OCI-M1 (cell line): ENCODE data around the gene IDH2.
A peak's percentile ranks its signal among the peaks of the same experiment; 100 is the strongest.

ENCODE experiments used
- DNase-seq: peaks from one replicate; lab custom pipeline; 2025; lab: John Stamatoyannopoulos, UW

IDH2 gene

GRCh38 chr15:90063770-90064247 lies 38.5 kb downstream of the IDH2 start:
- DNase-seq = peak; percentile 12

GRCh38 chr15:90062973-90063769 lies 39.1 kb downstream of the IDH2 start:
- DNase-seq = no peak

GRCh38 chr15:90062462-90062932 lies 39.8 kb downstream of the IDH2 start:
- no peak for DNase-seq

GRCh38 chr15:90062023-90062442 lies 40.2 kb downstream of the IDH2 start:
- peak; percentile 58 for DNase-seq

- no peak for DNase-seq
These were observed 41.5 kb downstream of the IDH2 start for GRCh38 chr15:90060797-90061196.

GRCh38 chr15:90059208-90059985 lies 42.9 kb downstream of the IDH2 start:
- peak; percentile 96 for DNase-seq

- DNase-seq = peak; percentile 3
These were observed 43.5 kb downstream of the IDH2 start for GRCh38 chr15:90058775-90059174.

GRCh38 chr15:90058308-90058707 lies 44.0 kb downstream of the IDH2 start:
- no peak for DNase-seq

- no peak for DNase-seq
These were observed 45.7 kb downstream of the IDH2 start for GRCh38 chr15:90056529-90056928.

- DNase-seq = no peak
These were observed 47.1 kb downstream of the IDH2 start for GRCh38 chr15:90055182-90055581.

- no peak for DNase-seq
These were observed 47.6 kb downstream of the IDH2 start for GRCh38 chr15:90054618-90055097.

- no peak for DNase-seq
These were observed 48.4 kb downstream of the IDH2 start for GRCh38 chr15:90053685-90054466.

GRCh38 chr15:90051874-90052273 lies 50.4 kb downstream of the IDH2 start:
- no peak for DNase-seq

- no peak for DNase-seq
These were observed 52.3 kb downstream of the IDH2 start for GRCh38 chr15:90049666-90050604.

- DNase-seq = no peak
These were observed 53.2 kb downstream of the IDH2 start for GRCh38 chr15:90049030-90049429.

GRCh38 chr15:90047956-90048575 lies 54.2 kb downstream of the IDH2 start:
- no peak for DNase-seq

- DNase-seq = no peak
These were observed 55.3 kb downstream of the IDH2 start for GRCh38 chr15:90046911-90047392.

GRCh38 chr15:90046289-90046688 lies 56.0 kb downstream of the IDH2 start:
- DNase-seq = no peak

GRCh38 chr15:90044916-90045371 lies 57.3 kb downstream of the IDH2 start:
- no peak for DNase-seq

GRCh38 chr15:90044191-90044590 lies 58.1 kb downstream of the IDH2 start:
- no peak for DNase-seq
